ENCODE measurements around the gene VANGL1. TPM values are rescaled to one million over a fixed set of nuclear protein-coding genes. Genes with fewer than 3 reads are reported as not detected.

Gene VANGL1
- total RNA-seq, 1 experiment from 2014 or later: not detected

- H3K9me3 ChIP-seq (ENCODE audit: low read length): no peaks in the 10 kb centered on the region
- H3K4me2 ChIP-seq (ENCODE audit: low read depth, low read length, poor library complexity, severe bottlenecking): no peak overlapping the region
- no peak overlapping the region for H2AFZ ChIP-seq (ENCODE audit: low read length)
- H4K20me1 ChIP-seq (ENCODE audit: insufficient read depth, low read depth, low read length): no peaks in the 10 kb centered on the region
- no peaks in the 10 kb centered on the region for H3K36me3 ChIP-seq (ENCODE audit: insufficient read depth, low read length)
- no peak overlapping the region for H3K9ac ChIP-seq (ENCODE audit: low read length)
- H3K4me1 ChIP-seq (ENCODE audit: low read length): no peaks in the 10 kb centered on the region
- no peaks in the 10 kb centered on the region for H3K79me2 ChIP-seq (ENCODE audit: low read length)
- no peaks in the 10 kb centered on the region for H3K9me2 ChIP-seq (replicated peaks; ENCODE audit: insufficient read depth, low read length)
- no peak overlapping the region for H3K4me3 ChIP-seq (ENCODE audit: low read length)
- H3K27me3 ChIP-seq (ENCODE audit: low read length): no peaks in the 10 kb centered on the region
- DNase-seq: no peak
- H3K27ac ChIP-seq (ENCODE audit: low read length): no peak overlapping the region
Observed at GRCh38 chr1:115728341-115728740, 86.6 kb downstream of the VANGL1 start.

DNA sequence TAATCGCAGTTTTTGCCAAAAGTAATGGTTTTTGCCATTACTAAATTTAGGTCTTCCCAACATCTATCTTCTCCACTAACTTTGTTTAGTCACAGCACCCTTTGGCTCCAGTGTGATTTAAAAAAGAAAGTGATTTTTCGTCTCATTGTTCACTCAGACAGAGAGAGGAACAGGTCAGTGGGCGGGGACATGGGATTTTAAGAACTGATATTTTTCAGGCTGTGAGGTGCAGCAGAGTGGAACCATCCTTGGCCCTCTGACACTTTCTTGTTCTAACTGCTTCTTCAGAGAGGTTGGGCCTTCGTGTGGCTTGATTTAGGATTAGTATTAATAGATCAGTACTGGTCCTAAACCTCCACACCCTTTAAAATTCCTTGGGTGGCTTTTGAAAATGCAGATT is 88.0 kb downstream of the VANGL1 start:
- H2AFZ ChIP-seq (ENCODE audit: low read length): no peak overlapping the region
- DNase-seq: no peak
- H3K36me3 ChIP-seq (ENCODE audit: insufficient read depth, low read length): no peaks in the 10 kb centered on the region
- H3K4me1 ChIP-seq (ENCODE audit: low read length): no peaks in the 10 kb centered on the region
- H3K9me3 ChIP-seq (ENCODE audit: low read length): no peaks in the 10 kb centered on the region
- H3K4me2 ChIP-seq (ENCODE audit: low read depth, low read length, poor library complexity, severe bottlenecking): no peak overlapping the region
- no peaks in the 10 kb centered on the region for H3K79me2 ChIP-seq (ENCODE audit: low read length)
- H3K27ac ChIP-seq (ENCODE audit: low read length): no peak overlapping the region
- H3K27me3 ChIP-seq (ENCODE audit: low read length): no peaks in the 10 kb centered on the region
- H3K4me3 ChIP-seq (ENCODE audit: low read length): no peak overlapping the region
- no peak overlapping the region for H3K9ac ChIP-seq (ENCODE audit: low read length)
- H4K20me1 ChIP-seq (ENCODE audit: insufficient read depth, low read depth, low read length): no peaks in the 10 kb centered on the region
- no peaks in the 10 kb centered on the region for H3K9me2 ChIP-seq (replicated peaks; ENCODE audit: insufficient read depth, low read length)

DNA sequence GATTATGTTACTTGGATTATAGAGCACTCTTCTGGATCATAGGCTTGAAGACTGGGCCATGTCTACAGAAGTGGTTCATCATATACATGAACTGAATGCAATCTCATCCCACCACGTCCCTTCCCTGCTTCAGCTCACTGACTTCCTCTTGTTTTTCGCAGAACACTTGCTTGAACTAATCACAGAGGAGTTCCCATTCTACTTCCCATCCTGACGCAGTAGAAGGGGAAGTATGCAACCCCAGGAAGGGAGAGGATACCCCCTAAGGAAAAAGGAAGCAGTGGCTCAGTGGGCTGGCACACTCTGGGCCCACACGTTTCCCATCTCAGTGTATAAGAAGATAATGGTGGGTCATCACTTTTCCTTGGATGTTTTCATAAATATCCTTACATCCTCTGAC is 90.5 kb downstream of the VANGL1 start:
- no peaks in the 10 kb centered on the region for H3K79me2 ChIP-seq (ENCODE audit: low read length)
- no peaks in the 10 kb centered on the region for H4K20me1 ChIP-seq (ENCODE audit: insufficient read depth, low read depth, low read length)
- H3K4me1 ChIP-seq (ENCODE audit: low read length): no peaks in the 10 kb centered on the region
- H3K4me3 ChIP-seq (ENCODE audit: low read length): no peak overlapping the region
- H3K4me2 ChIP-seq (ENCODE audit: low read depth, low read length, poor library complexity, severe bottlenecking): no peak overlapping the region
- H2AFZ ChIP-seq (ENCODE audit: low read length): no peak overlapping the region
- H3K9me3 ChIP-seq (ENCODE audit: low read length): no peaks in the 10 kb centered on the region
- H3K9ac ChIP-seq (ENCODE audit: low read length): no peak overlapping the region
- DNase-seq: no peak
- H3K27me3 ChIP-seq (ENCODE audit: low read length): no peaks in the 10 kb centered on the region
- H3K36me3 ChIP-seq (ENCODE audit: insufficient read depth, low read length): no peaks in the 10 kb centered on the region
- H3K9me2 ChIP-seq (replicated peaks; ENCODE audit: insufficient read depth, low read length): no peaks in the 10 kb centered on the region
- no peak overlapping the region for H3K27ac ChIP-seq (ENCODE audit: low read length)

GRCh38 chr1:115740811-115741210 is 99.0 kb downstream of the VANGL1 start:
- DNase-seq: no peak
- Histone ChIP-seq H4K20me1 (ENCODE audit: insufficient read depth, low read depth, low read length) (no peaks in the 10 kb centered on the region), H3K4me3 (ENCODE audit: low read length) (no peak overlapping the region)

DNA sequence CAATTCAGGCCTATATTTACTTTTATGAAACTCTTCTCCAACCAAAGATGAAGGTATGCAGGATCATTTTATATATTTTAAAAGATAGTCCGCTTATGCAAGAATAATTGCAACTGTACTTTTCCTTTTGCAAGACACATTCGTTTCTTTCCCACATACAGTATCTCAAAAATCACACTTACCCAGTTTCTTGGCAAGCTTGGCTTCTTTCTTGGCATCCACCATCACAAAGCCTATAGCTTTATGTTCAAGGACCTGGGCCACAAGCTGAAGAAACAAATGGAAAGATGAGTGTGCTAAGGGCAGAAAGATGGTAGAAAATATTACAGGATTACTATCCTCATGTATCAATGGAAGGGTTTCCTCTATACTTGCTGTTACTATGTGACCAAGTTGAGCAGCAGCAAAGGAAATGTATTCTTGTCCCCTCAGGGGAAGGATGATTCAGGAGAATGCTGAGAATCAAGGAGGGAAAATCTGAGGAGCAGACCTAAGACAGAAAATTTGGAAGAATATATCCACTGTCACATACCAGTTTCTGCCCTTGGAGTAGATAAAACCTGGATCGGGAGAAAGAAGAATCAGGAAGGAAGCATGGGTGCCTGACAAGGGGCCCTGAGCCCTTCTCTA is 103.0 kb downstream of the VANGL1 start:
- Histone ChIP-seq H3K36me3 (ENCODE audit: insufficient read depth, low read length) (no peaks in the 10 kb centered on the region), H3K9me3 (ENCODE audit: low read length) (no peaks in the 10 kb centered on the region), H3K4me2 (ENCODE audit: low read depth, low read length, poor library complexity, severe bottlenecking) (no peak overlapping the region)

More at GRCh38 chr1:115740811-115741210, 99.0 kb downstream of the VANGL1 start:
- Histone ChIP-seq H3K9me3 (ENCODE audit: low read length) (no peaks in the 10 kb centered on the region), H3K9ac (ENCODE audit: low read length) (no peak overlapping the region), H3K79me2 (ENCODE audit: low read length) (no peaks in the 10 kb centered on the region), H3K9me2 (replicated peaks; ENCODE audit: insufficient read depth, low read length) (no peaks in the 10 kb centered on the region), H3K4me1 (ENCODE audit: low read length) (no peaks in the 10 kb centered on the region), H3K4me2 (ENCODE audit: low read depth, low read length, poor library complexity, severe bottlenecking) (no peak overlapping the region), H2AFZ (ENCODE audit: low read length) (no peak overlapping the region), H3K27ac (ENCODE audit: low read length) (no peak overlapping the region), H3K27me3 (ENCODE audit: low read length) (no peaks in the 10 kb centered on the region), H3K36me3 (ENCODE audit: insufficient read depth, low read length) (no peaks in the 10 kb centered on the region)

GRCh38 chr1:115746021-115746690 is 104.4 kb downstream of the VANGL1 start:
- Histone ChIP-seq H3K9me3 (ENCODE audit: low read length) (no peaks in the 10 kb centered on the region), H3K79me2 (ENCODE audit: low read length) (no peaks in the 10 kb centered on the region), H2AFZ (ENCODE audit: low read length) (no peak overlapping the region), H3K36me3 (ENCODE audit: insufficient read depth, low read length) (no peaks in the 10 kb centered on the region), H3K4me3 (ENCODE audit: low read length) (no peak overlapping the region), H3K4me1 (ENCODE audit: low read length) (no peaks in the 10 kb centered on the region), H3K9ac (ENCODE audit: low read length) (no peak overlapping the region), H3K4me2 (ENCODE audit: low read depth, low read length, poor library complexity, severe bottlenecking) (no peak overlapping the region), H3K27ac (ENCODE audit: low read length) (no peak overlapping the region), H3K27me3 (ENCODE audit: low read length) (no peaks in the 10 kb centered on the region), H3K9me2 (replicated peaks; ENCODE audit: insufficient read depth, low read length) (no peaks in the 10 kb centered on the region), H4K20me1 (ENCODE audit: insufficient read depth, low read depth, low read length) (no peaks in the 10 kb centered on the region)
- no peak for DNase-seq

More for the DNA sequence above, 103.0 kb downstream of the VANGL1 start:
- no peak overlapping the region for H3K9ac ChIP-seq (ENCODE audit: low read length)
- H3K9me2 ChIP-seq (replicated peaks; ENCODE audit: insufficient read depth, low read length): no peaks in the 10 kb centered on the region
- H2AFZ ChIP-seq (ENCODE audit: low read length): no peak overlapping the region
- H3K79me2 ChIP-seq (ENCODE audit: low read length): no peaks in the 10 kb centered on the region
- no peak overlapping the region for H3K27ac ChIP-seq (ENCODE audit: low read length)
- H3K4me1 ChIP-seq (ENCODE audit: low read length): no peaks in the 10 kb centered on the region
- no peak for DNase-seq
- H3K4me3 ChIP-seq (ENCODE audit: low read length): no peak overlapping the region
- H4K20me1 ChIP-seq (ENCODE audit: insufficient read depth, low read depth, low read length): no peaks in the 10 kb centered on the region
- H3K27me3 ChIP-seq (ENCODE audit: low read length): no peaks in the 10 kb centered on the region

Small RNA genes lying within 50 kb of the gene (small RNA-seq; reads per million reads assigned to genes)
- gene RF00406: 2.6 reads per million, percentile 62 among the genes with 10 or more reads in this experiment
- not detected for gene RN7SL420P

Other genes starting within 250 kb of the VANGL1 start
- not detected in 2 replicates for gene CASQ2, start 126.7 kb downstream of the VANGL1 start, total RNA-seq (2014; rRNA removed; shearing (Covaris generic); ENCODE audit: low replicate concordance)
- not detected in 2 replicates for gene NHLH2, start 199.2 kb downstream of the VANGL1 start, total RNA-seq (2014; rRNA removed; shearing (Covaris generic); ENCODE audit: low replicate concordance)

Measured in Karpas-422 (cell line).